Prostate gland (tissue), 2 donors: ENCODE data around the gene UTS2B. TPM values are rescaled to one million over a fixed set of nuclear protein-coding genes. Genes with fewer than 3 reads are reported as not detected.

Source experiments
- DNase-seq: peaks from one replicate; pipeline ENCODE4 v3.0.0-alpha.2; 2019; ENCODE audit warnings: low spot score
- H3K27ac ChIP-seq, 2 donors: fragments of 200-600 bp; sonication (generic); 2 replicates each; pipeline ENCODE4 v1.5.1; 2017 to 2019
- H3K27me3 ChIP-seq: fragments of 200-600 bp; sonication (generic); replicated peaks from 2 replicates; pipeline ENCODE4 v1.5.1; 2019; ENCODE audit not compliant: insufficient read depth
- H3K36me3 ChIP-seq, 2 donors: fragments of 200-600 bp; sonication (generic); 1 replicate in 1 of 2; 2 replicates in 1 of 2; pipeline versions ENCODE4 v1.5.1 to v1.8.1; 2017 to 2019
- H3K4me1 ChIP-seq: fragments of 200-600 bp; sonication (generic); replicated peaks from 2 replicates; pipeline ENCODE4 v1.5.1; 2019
- H3K4me3 ChIP-seq, 2 donors: fragments of 200-600 bp; sonication (generic); 2 replicates each; pipeline ENCODE4 v1.5.1; 2017 to 2019
- H3K9me3 ChIP-seq: fragments of 200-600 bp; sonication (generic); 2 replicates; pipeline ENCODE4 v1.5.1; 2017
- POLR2A ChIP-seq: fragments of 450-650 bp; IDR thresholded peaks from one replicate; pipeline ENCODE4 v1.6.1; 2016; ENCODE audit warnings: antibody characterized with exemption, mild to moderate bottlenecking
- POLR2AphosphoS5 ChIP-seq: sonication (generic); formaldehyde crosslinking; IDR thresholded peaks from one replicate; pipeline ENCODE4 v1.6.1; 2017; ENCODE audit warnings: antibody characterized with exemption
- WGBS: methylation state at CpG from one replicate; pipeline ENCODE4 v1.1.5; 2018; 5-methylcytosine and 5-hydroxymethylcytosine counted together
- intact Hi-C: fragments of 100-400 bp; cut with DNase I; formaldehyde crosslinking; loops from one replicate; pipeline ENCODE4 v1.14.2; 2022
- total RNA-seq, 2 donors: library from RNA; depleted of rRNA; stranded (reverse); fragments of >200 nt; gene quantifications; one replicate each; pipeline ENCODE4 v1.1.0, GENCODE V29; 2016
- TF ChIP-seq, protein P1 (sequence below), 4 experiments: fragments of 200-600 bp in 2 of 4; fragments of 450-650 bp in 2 of 4; sonication (generic) in 2 of 4; IDR thresholded peaks; 1 replicate in 3 of 4; 2 replicates in 1 of 4; pipeline ENCODE4 v1.5.1; 2016 to 2019; ENCODE audit warnings: antibody characterized with exemption in 4 of 4, mild to moderate bottlenecking in 2 of 4, moderate library complexity in 2 of 4

Gene UTS2B
- total RNA-seq, 2 donors from 2014 or later, result 0.18 to 4.3 TPM

DNA sequence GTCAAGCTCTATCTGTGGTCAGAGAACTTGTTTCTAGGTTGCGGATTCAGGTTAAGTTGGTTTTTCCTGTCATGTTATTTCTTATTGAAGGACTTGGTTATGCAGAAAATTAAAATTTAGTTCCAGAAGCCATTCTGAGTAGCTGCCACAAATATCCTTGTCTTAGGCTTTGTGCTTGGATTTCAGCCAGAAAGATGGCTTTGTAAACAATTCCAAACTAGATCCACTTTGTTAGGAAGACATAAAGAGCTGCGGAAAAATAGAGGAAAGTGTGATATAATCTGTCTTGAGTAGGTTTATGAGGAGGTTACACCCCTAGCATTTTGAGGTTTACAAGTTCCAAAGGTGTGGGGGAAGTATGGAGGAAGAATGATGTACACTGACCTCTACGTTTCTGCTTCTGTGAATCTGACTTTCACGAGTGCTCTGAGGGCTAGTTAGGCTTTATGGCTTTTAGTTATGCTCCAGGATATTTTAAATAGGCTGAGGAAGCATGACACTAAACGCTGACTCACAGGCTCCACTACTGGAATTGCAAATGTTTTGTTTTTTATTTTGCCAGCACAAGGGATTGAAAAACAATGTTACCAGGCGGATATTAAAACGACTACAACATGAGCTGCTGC, 46.3 kb upstream of the UTS2B start:
- H3K27me3 ChIP-seq, result no peaks in the 10 kb centered on the region
- 44% methylated on average over 7 of the region's 7 CpGs for WGBS
- H3K36me3 ChIP-seq, result no peaks in the 10 kb centered on the region
- TF ChIP-seq POLR2AphosphoS5, result peak; percentile 21
- no peak for TF ChIP-seq POLR2A
- no peak for DNase-seq
- H3K4me3 ChIP-seq, result no peak overlapping the region
- H3K27ac ChIP-seq, result no peak overlapping the region
- no peaks in the 10 kb centered on the region for H3K4me1 ChIP-seq
- H3K9me3 ChIP-seq, result no peaks in the 10 kb centered on the region
- intact Hi-C loops, result no loop called here

DNA sequence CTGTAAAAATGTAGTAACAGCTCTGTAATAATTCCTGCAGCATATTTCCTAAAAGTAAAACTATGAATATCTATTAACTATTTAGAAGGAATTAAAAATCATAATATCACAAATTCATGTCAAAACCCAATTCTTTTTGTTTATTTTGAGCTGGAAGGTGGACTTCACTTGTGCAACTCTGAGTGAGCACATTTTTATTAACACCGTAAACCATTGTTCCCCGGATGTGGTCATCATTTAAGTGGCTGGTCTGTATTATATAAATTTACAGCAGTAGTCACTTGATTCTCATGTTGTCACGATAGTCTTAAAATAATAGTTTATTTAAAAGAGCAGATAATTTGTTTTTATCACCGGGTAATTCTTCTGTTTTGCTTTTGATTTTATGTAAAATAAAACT, 43.0 kb upstream of the UTS2B start:
- no peaks in the 10 kb centered on the region for H3K27me3 ChIP-seq
- H3K36me3 ChIP-seq, result no peaks in the 10 kb centered on the region
- no peaks in the 10 kb centered on the region for H3K9me3 ChIP-seq
- no peak for TF ChIP-seq POLR2A
- TF ChIP-seq POLR2AphosphoS5, result no peak
- TF ChIP-seq, protein P1, sequence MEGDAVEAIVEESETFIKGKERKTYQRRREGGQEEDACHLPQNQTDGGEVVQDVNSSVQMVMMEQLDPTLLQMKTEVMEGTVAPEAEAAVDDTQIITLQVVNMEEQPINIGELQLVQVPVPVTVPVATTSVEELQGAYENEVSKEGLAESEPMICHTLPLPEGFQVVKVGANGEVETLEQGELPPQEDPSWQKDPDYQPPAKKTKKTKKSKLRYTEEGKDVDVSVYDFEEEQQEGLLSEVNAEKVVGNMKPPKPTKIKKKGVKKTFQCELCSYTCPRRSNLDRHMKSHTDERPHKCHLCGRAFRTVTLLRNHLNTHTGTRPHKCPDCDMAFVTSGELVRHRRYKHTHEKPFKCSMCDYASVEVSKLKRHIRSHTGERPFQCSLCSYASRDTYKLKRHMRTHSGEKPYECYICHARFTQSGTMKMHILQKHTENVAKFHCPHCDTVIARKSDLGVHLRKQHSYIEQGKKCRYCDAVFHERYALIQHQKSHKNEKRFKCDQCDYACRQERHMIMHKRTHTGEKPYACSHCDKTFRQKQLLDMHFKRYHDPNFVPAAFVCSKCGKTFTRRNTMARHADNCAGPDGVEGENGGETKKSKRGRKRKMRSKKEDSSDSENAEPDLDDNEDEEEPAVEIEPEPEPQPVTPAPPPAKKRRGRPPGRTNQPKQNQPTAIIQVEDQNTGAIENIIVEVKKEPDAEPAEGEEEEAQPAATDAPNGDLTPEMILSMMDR (IDR thresholded peaks at IDR 0.05), result no peak
- H3K4me3 ChIP-seq, result no peak overlapping the region
- no peak overlapping the region for H3K27ac ChIP-seq
- WGBS, result 53% methylated on average over 4 of the region's 4 CpGs
- no peak for DNase-seq
- no peaks in the 10 kb centered on the region for H3K4me1 ChIP-seq
- intact Hi-C loops, result no loop called here

DNA sequence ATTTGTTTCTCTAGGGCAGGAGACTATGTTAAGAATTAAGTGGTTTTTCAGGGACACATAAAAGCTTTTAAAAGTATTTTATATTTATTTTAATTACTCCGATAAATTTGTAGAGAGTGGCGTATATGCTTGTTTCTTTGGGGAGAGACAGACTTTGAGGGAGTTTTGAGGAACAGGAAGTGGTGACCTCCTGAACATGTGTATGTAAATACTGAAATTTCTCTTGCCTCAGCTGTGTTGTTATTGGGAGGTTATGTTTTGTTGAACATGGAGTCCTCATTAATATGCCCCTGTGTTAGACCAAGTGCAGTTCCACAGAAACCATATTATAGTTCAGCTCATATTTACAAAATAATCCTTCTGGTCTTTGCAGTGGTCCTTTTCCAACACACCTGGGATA, 41.8 kb upstream of the UTS2B start:
- no peaks in the 10 kb centered on the region for H3K9me3 ChIP-seq
- DNase-seq, result no peak
- 86% methylated on average over 2 of the region's 2 CpGs for WGBS
- TF ChIP-seq POLR2A (no peak), POLR2AphosphoS5 (no peak)
- TF ChIP-seq, protein P1 (IDR thresholded peaks at IDR 0.05), result no peak
- H3K27me3 ChIP-seq, result no peaks in the 10 kb centered on the region
- H3K36me3 ChIP-seq, result no peaks in the 10 kb centered on the region
- intact Hi-C loops, result no loop called here
- H3K27ac ChIP-seq, result no peak overlapping the region
- H3K4me1 ChIP-seq, result no peaks in the 10 kb centered on the region
- H3K4me3 ChIP-seq, result no peak overlapping the region

DNA sequence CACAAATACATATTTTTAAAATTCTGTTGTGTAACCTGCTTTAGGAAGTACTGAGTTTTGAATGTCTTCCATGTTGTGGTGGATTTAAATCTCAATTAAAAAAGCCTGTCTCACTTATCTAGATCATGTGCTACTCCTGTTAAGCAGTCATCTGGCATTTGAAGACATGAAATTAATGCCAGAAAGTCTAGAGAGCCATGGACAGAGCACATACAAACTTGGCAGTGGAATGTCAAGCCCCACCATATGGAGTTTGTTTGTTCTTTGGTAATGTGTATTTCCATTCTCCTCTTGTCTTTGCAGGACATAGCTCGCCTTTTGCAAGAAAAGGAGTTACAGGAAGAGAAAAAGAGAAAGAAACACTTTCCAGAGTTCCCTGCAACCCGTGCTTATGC, 39.3 kb upstream of the UTS2B start:
- intact Hi-C loops, result no loop called here
- Histone ChIP-seq H3K27me3 (no peaks in the 10 kb centered on the region), H3K27ac (no peak overlapping the region), H3K4me1 (no peaks in the 10 kb centered on the region), H3K4me3 (no peak overlapping the region), H3K9me3 (no peaks in the 10 kb centered on the region), H3K36me3 (no peaks in the 10 kb centered on the region)
- WGBS, result 75% methylated on average over 2 of the region's 2 CpGs
- no peak for DNase-seq
- TF ChIP-seq POLR2AphosphoS5 (no peak), POLR2A (no peak)
- TF ChIP-seq, protein P1 (IDR thresholded peaks at IDR 0.05), result no peak

DNA sequence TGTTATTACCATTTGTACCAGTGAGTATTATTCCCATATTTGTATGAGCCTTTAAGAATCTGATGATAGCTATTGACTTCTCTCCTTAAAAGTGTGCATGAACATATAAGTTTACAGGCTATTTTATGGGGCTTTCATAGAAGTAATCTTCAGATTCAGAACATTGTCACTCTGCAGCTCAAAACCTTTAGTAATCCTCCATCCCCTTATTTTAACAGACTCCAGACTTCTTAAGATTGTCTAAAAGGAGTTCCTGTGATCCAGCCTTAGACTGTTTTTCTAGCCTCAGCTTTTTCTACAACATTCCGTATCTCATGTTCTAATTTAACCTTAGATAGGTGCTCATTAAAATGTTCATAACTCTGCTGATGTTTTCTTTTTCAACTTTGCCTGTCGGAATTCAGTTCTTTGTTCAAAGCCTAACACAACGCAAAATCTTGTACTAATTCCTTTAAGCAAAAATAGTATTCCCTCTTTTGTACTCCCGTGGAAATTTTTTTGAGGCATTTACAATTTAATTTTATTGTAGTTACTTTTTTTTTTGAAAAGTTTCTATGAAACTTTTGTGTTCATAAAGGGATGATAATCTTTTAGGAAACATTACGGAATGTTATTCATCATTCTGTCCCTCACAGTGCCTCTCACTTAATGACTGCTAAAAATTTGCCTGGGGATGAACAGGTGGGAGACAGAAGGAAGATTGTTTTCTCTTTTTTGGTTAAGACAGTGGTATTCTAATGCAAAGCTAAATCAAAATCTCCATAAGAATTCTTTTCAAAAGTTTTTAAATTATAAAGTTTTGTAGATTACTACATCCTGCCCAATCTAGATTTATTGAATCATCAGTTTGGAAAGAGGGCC, 38.7 kb upstream of the UTS2B start:
- no peak for DNase-seq
- intact Hi-C loops, result no loop called here
- 85% methylated on average over 5 of the region's 5 CpGs for WGBS
- Histone ChIP-seq H3K9me3 (no peaks in the 10 kb centered on the region), H3K4me1 (no peaks in the 10 kb centered on the region), H3K27ac (no peak overlapping the region), H3K4me3 (no peak overlapping the region), H3K27me3 (no peaks in the 10 kb centered on the region), H3K36me3 (no peaks in the 10 kb centered on the region)
- TF ChIP-seq POLR2AphosphoS5 (no peak), POLR2A (no peak)
- TF ChIP-seq, protein P1 (IDR thresholded peaks at IDR 0.05), result no peak
